OCI-M2 (cell line): Measurements from ENCODE around the gene PDILT.
"Not testable (repeated sequence)": the region's sequence is repeated elsewhere in the genome, so short reads cannot be mapped to it uniquely, and the experiment has no call there.

ENCODE experiments used
- DNase-seq: peaks from one replicate; lab custom pipeline; 2025; ENCODE audit not compliant: unreplicated experiment; lab: John Stamatoyannopoulos, UW

The PDILT gene

DNA sequence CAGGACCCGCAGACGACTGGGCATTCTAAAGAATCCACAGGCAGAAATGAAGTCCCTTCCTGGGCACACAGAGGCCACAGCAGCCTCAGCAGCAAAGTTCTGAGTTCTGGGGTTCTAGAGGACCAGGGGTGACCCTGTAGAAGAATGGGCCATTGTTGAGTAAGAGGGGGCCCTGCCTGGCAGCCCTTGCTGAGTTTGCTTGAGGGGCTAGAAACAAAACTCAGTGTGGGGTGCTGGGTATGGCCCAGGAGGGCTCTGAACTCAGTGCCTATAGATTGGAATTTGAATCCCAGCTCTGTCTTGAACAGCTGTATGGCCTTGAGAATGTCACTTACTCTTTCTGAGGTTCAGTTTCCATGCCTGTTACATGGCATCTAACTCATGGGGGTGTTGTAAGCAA, at the start of gene PDILT:
Gene PDILT (minus strand): TSS at position 101 of the 400 bp plus-strand sequence. CDS start 5,437 bp downstream, outside the sequence.
- DNase-seq, result no peak

- not testable (repeated sequence) for DNase-seq
These were observed 49.1 kb upstream of the PDILT start for GRCh38 chr16:20453633-20454032.

DNA sequence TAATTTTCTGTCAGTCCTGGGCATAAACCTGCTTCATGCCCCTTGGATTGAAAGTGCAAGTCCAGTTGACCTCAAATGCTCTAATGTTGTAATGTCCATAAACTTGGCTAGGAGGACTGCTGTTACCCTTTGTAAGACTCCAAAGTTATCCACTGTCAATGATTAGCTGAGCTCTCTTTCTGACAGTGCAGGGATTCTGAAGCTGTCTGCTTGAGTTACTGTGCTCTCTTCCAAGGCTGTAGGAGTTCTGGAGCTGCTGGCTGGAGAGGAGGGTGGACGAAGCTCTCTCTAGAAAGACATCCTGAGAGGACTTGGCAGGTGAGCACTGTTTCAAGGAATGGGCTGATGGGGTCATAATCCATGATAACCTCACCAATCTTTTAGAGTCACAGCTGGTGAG, 46.8 kb upstream of the PDILT start, which contains the start of gene ACSM2A:
Gene ACSM2A (plus strand): TSS at position 158 of the 400 bp plus-strand sequence. CDS start 8,594 bp downstream, outside the sequence.
- not testable (repeated sequence) for DNase-seq

GRCh38 chr16:20446652-20447393, 42.3 kb upstream of the PDILT start:
- DNase-seq, result not testable (repeated sequence)

DNA sequence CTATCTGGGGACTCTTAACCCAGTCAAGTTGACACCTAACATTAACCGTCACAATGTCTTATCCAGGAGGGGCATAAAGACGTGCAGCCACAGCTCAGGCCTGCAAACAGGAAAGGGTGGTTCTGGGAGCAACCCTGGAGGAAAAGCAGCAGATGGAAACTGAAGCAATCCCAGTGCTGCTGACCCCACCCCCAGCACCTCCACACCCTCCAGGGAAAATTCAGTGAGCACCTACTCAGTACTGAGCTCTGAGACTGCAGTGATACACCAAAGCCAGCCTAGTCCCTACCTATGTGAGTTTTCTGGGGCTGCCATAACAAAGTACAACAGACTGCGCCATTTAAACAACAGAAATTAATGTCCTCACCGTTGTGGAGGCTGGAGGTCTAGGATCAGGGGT, 37.3 kb upstream of the PDILT start:
- DNase-seq, result not testable (repeated sequence)

- no peak for DNase-seq
These were observed 36.7 kb upstream of the PDILT start for GRCh38 chr16:20441191-20441590.

DNA sequence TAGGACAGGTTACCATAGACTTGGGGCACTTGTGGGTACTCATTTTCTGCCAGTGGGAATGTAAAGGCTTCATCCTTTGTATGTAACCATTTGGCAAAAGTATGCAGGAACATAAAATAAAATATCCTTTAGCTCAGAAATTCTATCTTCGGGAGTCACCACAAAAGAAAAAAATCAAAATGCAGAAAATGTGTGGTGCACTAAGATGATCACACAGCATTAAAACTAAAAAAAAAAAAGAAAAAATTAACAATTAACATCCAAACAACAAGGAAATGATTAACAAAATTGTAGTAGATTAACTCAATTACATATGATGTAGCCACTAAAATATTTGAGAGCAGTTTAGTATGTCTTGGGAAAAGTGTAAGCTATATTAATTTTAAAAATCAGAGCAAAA, 36.2 kb upstream of the PDILT start:
- DNase-seq, result not testable (repeated sequence)

GRCh38 chr16:20439820-20440231, 35.3 kb upstream of the PDILT start:
- DNase-seq, result not testable (repeated sequence)

DNA sequence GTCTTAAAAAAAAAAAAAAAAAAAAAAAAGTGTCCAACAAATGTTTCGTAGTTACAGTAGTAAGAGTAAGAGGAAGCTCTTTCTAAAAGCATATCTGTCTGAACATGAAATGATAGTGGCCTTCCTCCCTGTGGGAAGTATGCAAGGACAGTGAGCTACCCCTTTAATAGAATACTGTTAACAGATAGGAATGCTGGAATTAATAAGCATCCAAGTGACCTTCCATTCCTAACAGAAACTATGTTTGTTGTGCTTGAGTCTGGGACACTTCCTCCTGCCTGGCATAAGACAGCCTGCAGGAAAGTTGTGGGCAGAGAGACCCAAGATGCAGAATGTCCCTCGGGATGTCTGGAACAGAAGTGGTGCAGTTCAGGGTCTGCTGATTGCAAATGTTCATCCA, 34.4 kb upstream of the PDILT start:
- DNase-seq, result not testable (repeated sequence)

DNA sequence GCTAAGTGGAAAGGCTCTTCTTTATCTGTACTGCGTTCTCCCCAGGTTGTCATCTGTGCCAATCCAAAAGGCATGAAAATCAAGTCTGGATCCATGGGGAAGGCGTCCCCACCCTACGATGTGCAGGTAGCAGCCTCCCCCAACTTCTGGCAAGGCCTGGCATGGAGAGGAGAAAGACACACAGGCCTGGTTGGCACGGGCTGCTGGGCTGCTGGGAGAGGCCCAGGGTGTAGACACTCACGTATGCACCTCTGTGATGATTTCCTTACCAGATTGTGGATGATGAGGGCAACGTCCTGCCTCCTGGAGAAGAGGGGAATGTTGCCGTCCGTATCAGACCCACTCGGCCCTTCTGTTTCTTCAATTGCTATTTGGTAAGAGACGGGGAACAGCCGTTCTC, 26.4 kb upstream of the PDILT start:
- DNase-seq, result no peak

DNA sequence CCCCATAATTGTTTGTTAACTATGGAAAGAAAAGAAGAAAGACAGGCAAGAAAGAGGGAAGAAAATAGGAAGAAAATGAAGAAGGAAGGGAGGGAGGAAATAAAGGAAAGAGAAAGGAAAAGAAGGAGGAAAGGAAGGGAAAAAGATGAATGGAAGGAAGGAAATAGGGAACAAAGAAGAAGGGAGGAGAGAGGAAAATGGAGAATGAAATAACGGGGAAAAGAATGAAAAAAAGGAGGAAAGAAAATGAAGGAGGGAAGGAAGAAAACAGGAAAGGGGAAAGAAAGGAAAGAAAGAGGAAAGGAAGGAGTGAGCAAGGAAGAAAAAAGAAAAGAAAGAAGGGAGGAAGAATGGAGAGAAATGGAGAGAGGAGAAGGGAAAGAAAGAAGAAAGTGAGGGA, 25.9 kb upstream of the PDILT start:
- not testable (repeated sequence) for DNase-seq

DNA sequence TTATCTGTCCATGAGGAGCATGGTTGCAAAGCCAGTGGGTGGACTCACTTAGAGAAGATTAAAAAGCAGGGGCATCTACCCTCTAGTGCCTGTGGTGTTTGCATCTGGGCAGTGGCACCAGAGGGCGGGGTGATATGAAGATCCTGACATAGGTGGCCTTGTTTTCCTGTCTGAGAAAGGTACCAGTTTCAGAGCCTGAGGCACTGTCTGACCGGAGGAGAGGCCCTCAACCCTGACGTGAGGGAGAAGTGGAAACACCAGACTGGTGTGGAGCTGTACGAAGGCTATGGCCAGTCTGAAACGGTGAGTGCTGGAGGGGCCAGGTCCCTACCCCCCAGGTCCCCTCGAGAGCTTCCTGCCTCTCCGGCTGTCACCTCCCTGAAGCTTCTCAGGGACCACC, 25.0 kb upstream of the PDILT start:
- not testable (repeated sequence) for DNase-seq

- DNase-seq, result not testable (repeated sequence)
These were observed 22.9 kb upstream of the PDILT start for GRCh38 chr16:20427401-20427797.

- DNase-seq, result no peak
These were observed 19.8 kb upstream of the PDILT start for GRCh38 chr16:20424129-20424866.

DNA sequence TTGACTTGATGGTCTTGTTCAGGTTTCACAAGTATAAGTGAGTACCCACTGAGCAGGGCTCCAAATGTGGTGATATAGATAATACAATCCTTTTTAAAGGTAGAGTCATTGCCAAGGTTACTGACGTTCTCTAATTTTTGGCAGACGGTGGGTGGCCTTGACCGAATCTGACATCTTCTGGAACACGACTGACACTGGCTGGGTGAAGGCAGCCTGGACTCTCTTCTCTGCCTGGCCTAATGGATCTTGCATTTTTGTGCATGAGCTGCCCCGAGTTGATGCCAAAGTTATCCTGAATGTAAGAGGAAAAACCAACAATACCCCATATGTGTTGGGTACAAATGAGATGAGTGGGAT, 19.2 kb upstream of the PDILT start:
- not testable (repeated sequence) for DNase-seq

GRCh38 chr16:20421748-20422147, 17.2 kb upstream of the PDILT start:
- not testable (repeated sequence) for DNase-seq

GRCh38 chr16:20419093-20419492, 14.6 kb upstream of the PDILT start:
- not testable (repeated sequence) for DNase-seq

DNA sequence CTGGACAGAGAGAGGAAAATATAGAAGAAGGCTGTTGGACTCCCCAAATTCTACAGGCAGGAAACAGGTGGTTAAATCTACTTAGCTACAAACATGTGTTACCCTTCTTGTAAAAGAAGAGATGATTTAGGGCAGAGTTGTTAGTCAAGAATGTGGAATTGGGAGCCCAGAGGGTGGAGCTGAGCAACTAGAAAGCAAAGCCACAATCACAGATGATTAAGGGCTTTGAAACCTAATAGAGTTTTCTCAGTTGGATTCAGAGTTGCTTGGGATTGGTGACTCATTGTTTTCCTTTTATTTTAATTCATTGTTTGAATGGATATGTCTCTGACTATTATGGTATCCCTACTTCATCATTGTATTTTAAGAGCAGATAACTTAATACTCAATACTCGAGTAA, 11.0 kb upstream of the PDILT start:
- no peak for DNase-seq

- DNase-seq, result no peak
These were observed 6.5 kb upstream of the PDILT start for GRCh38 chr16:20411055-20411454.

GRCh38 chr16:20410121-20410723, 5.7 kb upstream of the PDILT start:
- DNase-seq, result no peak

DNA sequence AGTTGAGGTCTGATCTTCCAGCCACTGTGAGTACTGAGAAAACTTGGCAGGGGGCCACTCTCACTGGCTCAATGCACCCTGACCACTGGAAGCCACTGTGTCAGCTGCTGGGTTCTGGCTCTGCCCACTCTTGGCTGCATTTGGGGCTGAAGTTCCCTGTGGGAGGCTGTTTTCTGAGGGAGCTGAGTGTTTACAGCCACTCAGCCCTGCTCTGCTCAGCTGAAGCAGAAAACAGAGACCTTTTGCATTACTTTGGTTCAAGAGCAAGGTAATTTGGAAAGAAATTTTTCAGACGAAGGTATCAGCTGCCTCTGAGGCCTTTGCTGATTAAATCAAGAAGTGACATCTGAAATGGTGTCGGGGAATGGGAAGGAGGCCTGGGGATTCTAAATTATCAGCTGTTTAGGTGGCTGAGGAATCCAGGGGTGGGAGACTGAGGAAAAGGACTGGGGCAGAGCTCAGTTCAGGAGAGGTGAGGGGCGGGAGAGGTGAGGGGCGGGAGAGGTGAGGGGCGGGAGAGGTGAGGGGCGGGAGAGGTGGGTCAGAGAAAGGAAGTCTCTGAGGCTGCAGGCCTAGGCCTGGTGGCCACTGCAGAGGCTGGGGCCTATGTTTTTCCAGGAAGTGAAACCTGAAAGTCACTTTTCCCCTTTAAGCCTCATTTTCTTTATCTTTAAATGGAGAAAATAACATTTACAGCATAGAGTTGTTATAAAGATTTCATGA, 5.0 kb upstream of the PDILT start, which contains the start of gene ACSM5:
Gene ACSM5 (plus strand): TSS at position 137 of the 723 bp plus-strand sequence. CDS start 1,951 bp downstream, outside the sequence.
- no peak for DNase-seq
